T-helper 17 cell (primary cell): ENCODE measurements around the gene RNF144A. TPM values are rescaled to one million over a fixed set of nuclear protein-coding genes. Genes with fewer than 3 reads are reported as not detected.

Experiments used
- ATAC-seq: fragments of 150-1000 bp; cut with Tn5 transposase; 2 replicates; pipeline ENCODE4 v1.10.0; 2021; ENCODE audit warnings: mild to moderate bottlenecking, moderate library complexity
- DNase-seq, 3 donors: peaks; one replicate each; pipeline versions ENCODE4 v3.0.0 to v3.0.0-alpha.2; 2020 to 2021
- H3K9me3 ChIP-seq: one replicate; pipeline ENCODE4 v1.7.0; 2013; ENCODE audit warnings: low read length, mild to moderate bottlenecking; ENCODE audit not compliant: control insufficient read depth, poor library complexity, severe bottlenecking
- H3K27ac Mint-ChIP-seq: one replicate; pipeline ENCODE4 v1.8.0; 2022; ENCODE audit warnings: mild to moderate bottlenecking, moderate library complexity, mixed read lengths
- H3K27me3 Mint-ChIP-seq: one replicate; pipeline ENCODE4 v1.8.0; 2022; ENCODE audit warnings: mixed read lengths
- H3K36me3 Mint-ChIP-seq: one replicate; pipeline ENCODE4 v1.8.0; 2022; ENCODE audit warnings: low read depth, mixed read lengths
- H3K4me1 Mint-ChIP-seq: one replicate; pipeline ENCODE4 v1.8.0; 2022; ENCODE audit warnings: mild to moderate bottlenecking, mixed read lengths
- H3K4me3 Mint-ChIP-seq: one replicate; pipeline ENCODE4 v1.8.0; 2022; ENCODE audit warnings: mild to moderate bottlenecking, moderate library complexity, mixed read lengths
- total RNA-seq, 4 donors: library from RNA in 2 of 4; stranded (reverse) in 2 of 4; gene quantifications; one replicate each; pipeline ENCODE4 v1.2.3 and lab custom pipeline; 2022 to 2026

RNF144A gene
- total RNA-seq, 2 donors from 2014 or later, result 15.1 to 21.4 TPM

GRCh38 chr2:7040547-7040946, 123.3 kb downstream of the RNF144A start:
- no peaks in the 10 kb centered on the region for H3K9me3 ChIP-seq
- Mint-ChIP-seq H3K27ac (peak overlapping the region; percentile 72), H3K36me3 (peaks cover 10% of the 10 kb centered on the region)

GRCh38 chr2:7041421-7041820, 124.2 kb downstream of the RNF144A start:
- no peak for ATAC-seq
- DNase-seq, result no peak
- peaks cover 7% of the 10 kb centered on the region for H3K4me1 Mint-ChIP-seq
- no peaks in the 10 kb centered on the region for H3K27me3 Mint-ChIP-seq
- H3K4me3 Mint-ChIP-seq, result no peak overlapping the region
- peaks cover 10% of the 10 kb centered on the region for H3K36me3 Mint-ChIP-seq
- H3K27ac Mint-ChIP-seq, result peak overlapping the region; percentile 72
- H3K9me3 ChIP-seq, result no peaks in the 10 kb centered on the region

More at GRCh38 chr2:7040547-7040946, 123.3 kb downstream of the RNF144A start:
- DNase-seq (no peak), ATAC-seq (no peak)
- no peak overlapping the region for H3K4me3 Mint-ChIP-seq
- H3K27me3 Mint-ChIP-seq, result no peaks in the 10 kb centered on the region
- peaks cover 7% of the 10 kb centered on the region for H3K4me1 Mint-ChIP-seq

GRCh38 chr2:7043690-7044089, 126.5 kb downstream of the RNF144A start:
- no peaks in the 10 kb centered on the region for H3K27me3 Mint-ChIP-seq
- no peak overlapping the region for H3K4me3 Mint-ChIP-seq
- no peaks in the 10 kb centered on the region for H3K9me3 ChIP-seq
- DNase-seq (no peak), ATAC-seq (no peak)
- H3K36me3 Mint-ChIP-seq, result peaks cover 12% of the 10 kb centered on the region
- H3K27ac Mint-ChIP-seq, result no peak overlapping the region
- peaks cover 10% of the 10 kb centered on the region for H3K4me1 Mint-ChIP-seq

- no peak overlapping the region for H3K4me3 Mint-ChIP-seq
- peaks cover 10% of the 10 kb centered on the region for H3K4me1 Mint-ChIP-seq
- H3K36me3 Mint-ChIP-seq, result peaks cover 5% of the 10 kb centered on the region
- peak overlapping the region; percentile 11 for H3K27ac Mint-ChIP-seq
- DNase-seq (peak; percentile 38 to 44 (median 41)), ATAC-seq (peak; percentile 81)
- H3K9me3 ChIP-seq, result no peaks in the 10 kb centered on the region
- H3K27me3 Mint-ChIP-seq, result no peaks in the 10 kb centered on the region
These were observed 127.3 kb downstream of the RNF144A start for GRCh38 chr2:7044253-7045250.

- peaks cover 5% of the 10 kb centered on the region for H3K36me3 Mint-ChIP-seq
- no peak overlapping the region for H3K27ac Mint-ChIP-seq
- H3K4me1 Mint-ChIP-seq, result peaks cover 13% of the 10 kb centered on the region
- H3K4me3 Mint-ChIP-seq, result no peak overlapping the region
- ATAC-seq (no peak), DNase-seq (no peak)
- H3K27me3 Mint-ChIP-seq, result no peaks in the 10 kb centered on the region
- H3K9me3 ChIP-seq, result no peaks in the 10 kb centered on the region
These were observed 128.7 kb downstream of the RNF144A start for GRCh38 chr2:7045601-7046590.

- peak overlapping the region; percentile 53 for H3K27ac Mint-ChIP-seq
These were observed 130.4 kb downstream of the RNF144A start for GRCh38 chr2:7047661-7048060.

GRCh38 chr2:7048762-7049294, 131.6 kb downstream of the RNF144A start:
- H3K4me3 Mint-ChIP-seq, result no peak overlapping the region
- H3K9me3 ChIP-seq, result no peaks in the 10 kb centered on the region
- no peak overlapping the region for H3K27ac Mint-ChIP-seq
- DNase-seq (no peak), ATAC-seq (no peak)
- H3K4me1 Mint-ChIP-seq, result peaks cover 16% of the 10 kb centered on the region
- peaks cover 3% of the 10 kb centered on the region for H3K36me3 Mint-ChIP-seq
- H3K27me3 Mint-ChIP-seq, result no peaks in the 10 kb centered on the region

More at GRCh38 chr2:7047661-7048060, 130.4 kb downstream of the RNF144A start:
- no peaks in the 10 kb centered on the region for H3K27me3 Mint-ChIP-seq
- peaks cover 3% of the 10 kb centered on the region for H3K36me3 Mint-ChIP-seq
- H3K4me1 Mint-ChIP-seq, result peaks cover 13% of the 10 kb centered on the region
- no peak overlapping the region for H3K4me3 Mint-ChIP-seq
- no peak for ATAC-seq
- no peak for DNase-seq
- no peaks in the 10 kb centered on the region for H3K9me3 ChIP-seq

GRCh38 chr2:7052404-7052803, 135.2 kb downstream of the RNF144A start:
- Mint-ChIP-seq H3K36me3 (no peaks in the 10 kb centered on the region), H3K27ac (no peak overlapping the region), H3K27me3 (no peaks in the 10 kb centered on the region), H3K4me1 (peaks cover 11% of the 10 kb centered on the region), H3K4me3 (no peak overlapping the region)
- DNase-seq (no peak), ATAC-seq (no peak)
- H3K9me3 ChIP-seq, result no peaks in the 10 kb centered on the region

GRCh38 chr2:7053650-7054265, 136.5 kb downstream of the RNF144A start:
- H3K9me3 ChIP-seq, result no peaks in the 10 kb centered on the region
- ATAC-seq (no peak), DNase-seq (no peak)
- Mint-ChIP-seq H3K27me3 (no peaks in the 10 kb centered on the region), H3K27ac (no peak overlapping the region), H3K4me1 (peaks cover 18% of the 10 kb centered on the region), H3K4me3 (no peak overlapping the region), H3K36me3 (no peaks in the 10 kb centered on the region)

GRCh38 chr2:7057865-7058400, 140.7 kb downstream of the RNF144A start:
- Mint-ChIP-seq H3K27me3 (no peaks in the 10 kb centered on the region), H3K4me3 (peak overlapping the region; percentile 89), H3K27ac (no peak overlapping the region), H3K4me1 (peaks cover 22% of the 10 kb centered on the region), H3K36me3 (no peaks in the 10 kb centered on the region)
- H3K9me3 ChIP-seq, result no peaks in the 10 kb centered on the region
- DNase-seq, result no peak
- peak; percentile 61 for ATAC-seq

GRCh38 chr2:7060156-7060555, 142.9 kb downstream of the RNF144A start:
- H3K9me3 ChIP-seq, result no peaks in the 10 kb centered on the region
- Mint-ChIP-seq H3K27me3 (no peaks in the 10 kb centered on the region), H3K27ac (no peak overlapping the region), H3K36me3 (peaks cover 5% of the 10 kb centered on the region), H3K4me3 (no peak overlapping the region), H3K4me1 (peaks cover 19% of the 10 kb centered on the region)
- ATAC-seq (no peak), DNase-seq (no peak)
